Measurements from ENCODE around the gene TRAF4. TPM values are rescaled to one million over a fixed set of nuclear protein-coding genes. Genes with fewer than 3 reads are reported as not detected.
"Not testable (repeated sequence)": the region's sequence is repeated elsewhere in the genome, so short reads cannot be mapped to it uniquely, and the experiment has no call there.

TRAF4 gene
- total RNA-seq, 2 experiments from 2014 or later = 75.9 to 80.4 TPM

- Mint-ChIP-seq H3K36me3 (ENCODE audit: low read depth) (peaks cover 37% of the 10 kb centered on the region), H3K9me3 (no peaks in the 10 kb centered on the region), H3K27ac (peak overlapping the region; percentile 59), H3K27me3 (ENCODE audit: low read depth) (peaks cover 25% of the 10 kb centered on the region), H3K4me1 (ENCODE audit: low read depth) (peaks cover 39% of the 10 kb centered on the region), H3K4me3 (peak overlapping the region; percentile 66)
- DNase-seq = no peak
- intact Hi-C loops (cut with micrococcal nuclease) = loop anchor here (1.0 to 2.0 kb wide), 6 partner anchors 7 to 383 kb away; partner anchors contain the start of genes IFT20, NEK8, PROCA1 and SUPT6H
- CTCF ChIA-PET = interaction anchor here (1.0 kb wide), 1 partner anchor 70 kb away, joined by 3 read pairs; no protein-coding TSS in a partner anchor
Measured at GRCh38 chr17:28718333-28719020, 25.3 kb upstream of the TRAF4 start.

GRCh38 chr17:28719021-28719433 lies 24.8 kb upstream of the TRAF4 start:
- peaks cover 39% of the 10 kb centered on the region for H3K36me3 Mint-ChIP-seq (ENCODE audit: low read depth)
- peaks cover 43% of the 10 kb centered on the region for H3K4me1 Mint-ChIP-seq (ENCODE audit: low read depth)
- H3K4me3 Mint-ChIP-seq = peak overlapping the region; percentile 91
- H3K9me3 Mint-ChIP-seq = no peaks in the 10 kb centered on the region
- CTCF ChIA-PET = interaction anchor here (0.7 to 1.9 kb wide), 9 partner anchors 8 to 398 kb away, joined by 3 to 8 read pairs (median 3); partner anchors contain the start of genes PROCA1, SDF2 and SUPT6H
- intact Hi-C loops (cut with micrococcal nuclease) = loop anchor here (1.0 to 2.0 kb wide), 6 partner anchors 8 to 384 kb away; partner anchors contain the start of genes IFT20, NEK8, PROCA1 and SUPT6H
- peaks cover 25% of the 10 kb centered on the region for H3K27me3 Mint-ChIP-seq (ENCODE audit: low read depth)
- peak overlapping the region; percentile 94 for H3K27ac Mint-ChIP-seq
- no peak for DNase-seq

- Mint-ChIP-seq H3K4me3 (peak overlapping the region; percentile 91), H3K9me3 (no peaks in the 10 kb centered on the region), H3K4me1 (ENCODE audit: low read depth) (peaks cover 53% of the 10 kb centered on the region), H3K36me3 (ENCODE audit: low read depth) (peaks cover 52% of the 10 kb centered on the region), H3K27me3 (ENCODE audit: low read depth) (peaks cover 17% of the 10 kb centered on the region), H3K27ac (peak overlapping the region; percentile 94)
- DNase-seq = peak; percentile 49
- CTCF ChIA-PET = interaction anchor here (0.7 to 1.9 kb wide), 9 partner anchors 9 to 397 kb away, joined by 3 to 8 read pairs (median 3); partner anchors contain the start of genes PROCA1, SDF2 and SUPT6H
- intact Hi-C loops (cut with micrococcal nuclease) = loop anchor here (10.0 kb wide), 1 partner anchor 844 kb away; the partner anchor contains the start of genes ABHD15 and TP53I13
Measured at GRCh38 chr17:28720247-28720996, 23.4 kb upstream of the TRAF4 start.

- Mint-ChIP-seq H3K36me3 (ENCODE audit: low read depth) (peaks cover 56% of the 10 kb centered on the region), H3K4me1 (ENCODE audit: low read depth) (peaks cover 53% of the 10 kb centered on the region), H3K27ac (peak overlapping the region; percentile 94), H3K4me3 (peak overlapping the region; percentile 91), H3K27me3 (ENCODE audit: low read depth) (peaks cover 11% of the 10 kb centered on the region)
- intact Hi-C loops (cut with micrococcal nuclease) = loop anchor here (10.0 kb wide), 1 partner anchor 844 kb away; the partner anchor contains the start of genes ABHD15 and TP53I13
- not testable (repeated sequence) for DNase-seq, H3K9me3 Mint-ChIP-seq
- CTCF ChIA-PET = interaction anchor here (0.6 to 1.9 kb wide), 6 partner anchors 10 to 228 kb away, joined by 3 to 8 read pairs (median 4); partner anchors contain the start of gene PROCA1
Measured at GRCh38 chr17:28720997-28721329, 22.8 kb upstream of the TRAF4 start.

DNA sequence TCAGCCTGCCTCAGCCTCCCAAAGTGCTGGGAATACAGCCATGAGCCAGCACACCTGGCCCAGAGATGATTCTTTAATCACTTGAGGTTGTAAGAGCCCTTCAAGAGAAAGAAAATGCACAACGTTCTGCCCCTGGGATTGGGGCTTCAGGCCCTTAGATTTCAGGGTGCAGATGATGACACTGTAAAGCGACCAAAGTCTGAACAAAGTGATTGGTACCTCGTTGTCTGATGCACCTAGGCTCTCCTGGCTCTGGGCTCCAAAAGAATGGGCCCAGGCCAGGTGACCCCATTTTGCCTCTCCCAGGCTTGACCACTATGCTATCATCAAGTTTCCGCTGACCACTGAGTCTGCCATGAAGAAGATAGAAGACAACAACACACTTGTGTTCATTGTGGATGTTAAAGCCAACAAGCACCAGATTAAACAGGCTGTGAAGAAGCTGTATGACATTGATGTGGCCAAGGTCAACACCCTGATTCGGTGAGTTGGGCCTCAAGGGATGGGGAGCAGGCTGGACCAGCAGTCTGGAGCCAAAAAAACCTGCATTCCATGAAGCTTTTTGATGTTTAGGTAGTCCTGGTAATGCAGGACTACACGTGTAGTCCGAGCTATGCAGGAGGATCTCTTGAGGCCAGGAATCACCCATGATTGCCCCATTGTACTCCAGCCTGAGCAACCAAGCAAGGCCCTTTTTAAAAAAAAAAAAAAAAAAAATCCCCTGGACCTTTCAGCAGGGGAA lies 21.2 kb upstream of the TRAF4 start:
- CTCF ChIA-PET = interaction anchor here (0.6 to 7.2 kb wide), 3 partner anchors 26 to 231 kb away, joined by 4 to 353 read pairs (median 5); partner anchors contain the start of gene TRAF4
- no peak for DNase-seq
- Mint-ChIP-seq H3K9me3 (no peaks in the 10 kb centered on the region), H3K36me3 (ENCODE audit: low read depth) (peaks cover 58% of the 10 kb centered on the region), H3K4me3 (peak overlapping the region; percentile 91), H3K4me1 (ENCODE audit: low read depth) (peaks cover 53% of the 10 kb centered on the region), H3K27ac (peak overlapping the region; percentile 75), H3K27me3 (ENCODE audit: low read depth) (peaks cover 7% of the 10 kb centered on the region)
- intact Hi-C loops (cut with micrococcal nuclease) = loop anchor here (10.0 kb wide), 1 partner anchor 842 kb away; the partner anchor contains the start of genes ABHD15 and TP53I13

DNA sequence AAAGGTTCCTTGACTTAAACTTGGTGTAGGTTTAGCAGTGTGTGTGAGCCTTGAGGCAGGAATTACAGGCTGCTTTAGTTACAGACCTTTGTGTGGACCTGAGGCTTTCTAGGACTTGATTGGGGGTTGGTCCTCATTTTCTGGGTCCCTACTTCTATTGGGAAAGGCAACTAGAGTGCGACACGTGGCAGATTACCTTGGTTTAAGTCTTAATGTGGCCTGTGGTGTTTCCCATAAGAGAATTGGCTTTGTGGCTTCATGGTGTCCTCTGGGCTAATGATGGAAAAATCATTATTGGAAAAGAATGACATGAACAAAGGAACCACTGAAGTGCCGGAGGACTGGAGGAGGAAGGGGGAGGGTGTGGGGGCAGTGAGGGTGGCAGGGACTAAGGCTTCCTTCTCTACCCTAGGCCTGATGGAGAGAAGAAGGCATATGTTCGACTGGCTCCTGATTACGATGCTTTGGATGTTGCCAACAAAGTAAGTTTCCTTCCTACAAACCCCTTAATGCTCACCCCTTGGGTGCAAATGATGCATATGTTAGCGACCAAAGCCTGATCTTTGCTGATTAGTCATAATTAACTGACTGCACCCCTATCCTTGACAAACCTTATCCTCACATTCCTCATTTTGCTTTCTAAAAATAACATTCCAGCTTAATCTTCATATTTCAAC lies 20.5 kb upstream of the TRAF4 start:
- Mint-ChIP-seq H3K9me3 (no peaks in the 10 kb centered on the region), H3K36me3 (ENCODE audit: low read depth) (peaks cover 58% of the 10 kb centered on the region), H3K27me3 (ENCODE audit: low read depth) (peaks cover 2% of the 10 kb centered on the region), H3K27ac (peak overlapping the region; percentile 75), H3K4me1 (ENCODE audit: low read depth) (peaks cover 51% of the 10 kb centered on the region), H3K4me3 (peak overlapping the region; percentile 40)
- CTCF ChIA-PET = interaction anchor here (2.2 to 7.2 kb wide), 2 partner anchors 25 to 41 kb away, joined by 6 to 353 read pairs; partner anchors contain the start of gene TRAF4
- DNase-seq = no peak
- intact Hi-C loops (cut with micrococcal nuclease) = loop anchor here (10.0 kb wide), 1 partner anchor 842 kb away; the partner anchor contains the start of genes ABHD15 and TP53I13

DNA sequence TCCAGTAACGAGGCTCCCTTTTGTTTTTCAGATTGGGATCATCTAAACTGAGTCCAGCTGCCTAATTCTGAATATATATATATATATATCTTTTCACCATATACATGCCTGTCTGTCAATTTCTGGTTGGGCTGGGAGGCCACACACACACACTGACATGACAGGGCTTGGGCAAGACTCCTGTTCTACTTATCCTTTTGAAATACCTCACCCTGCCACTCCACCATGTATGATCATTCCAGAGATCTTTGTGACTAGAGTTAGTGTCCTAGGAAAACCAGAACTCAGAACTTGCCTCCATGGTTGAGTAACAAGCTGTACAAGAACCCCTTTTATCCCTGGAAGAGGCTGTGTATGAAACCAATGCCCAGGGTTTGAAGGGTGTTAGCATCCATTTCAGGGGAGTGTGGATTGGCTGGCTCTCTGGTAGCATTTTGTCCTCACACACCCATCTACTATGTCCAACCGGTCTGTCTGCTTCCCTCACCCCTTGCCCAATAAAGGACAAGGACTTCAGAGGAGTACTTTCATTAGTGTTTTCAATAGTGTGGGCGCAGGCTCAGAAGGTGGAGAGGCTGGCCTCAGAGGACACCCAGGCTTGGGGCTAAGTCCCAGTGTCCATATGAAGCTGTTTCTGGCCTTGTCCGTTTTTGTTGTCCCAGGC lies 19.8 kb upstream of the TRAF4 start:
- DNase-seq; H3K27me3 Mint-ChIP-seq (ENCODE audit: low read depth); H3K9me3 Mint-ChIP-seq: not testable (repeated sequence)
- intact Hi-C loops (cut with micrococcal nuclease) = loop anchor here (10.0 kb wide), 1 partner anchor 841 kb away; the partner anchor contains the start of genes ABHD15 and TP53I13
- H3K27ac Mint-ChIP-seq = peak overlapping the region; percentile 93
- H3K36me3 Mint-ChIP-seq (ENCODE audit: low read depth) = peaks cover 58% of the 10 kb centered on the region
- peaks cover 48% of the 10 kb centered on the region for H3K4me1 Mint-ChIP-seq (ENCODE audit: low read depth)
- CTCF ChIA-PET = interaction anchor here (2.2 to 7.2 kb wide), 2 partner anchors 24 to 40 kb away, joined by 6 to 353 read pairs; partner anchors contain the start of gene TRAF4
- peak overlapping the region; percentile 91 for H3K4me3 Mint-ChIP-seq

DNA sequence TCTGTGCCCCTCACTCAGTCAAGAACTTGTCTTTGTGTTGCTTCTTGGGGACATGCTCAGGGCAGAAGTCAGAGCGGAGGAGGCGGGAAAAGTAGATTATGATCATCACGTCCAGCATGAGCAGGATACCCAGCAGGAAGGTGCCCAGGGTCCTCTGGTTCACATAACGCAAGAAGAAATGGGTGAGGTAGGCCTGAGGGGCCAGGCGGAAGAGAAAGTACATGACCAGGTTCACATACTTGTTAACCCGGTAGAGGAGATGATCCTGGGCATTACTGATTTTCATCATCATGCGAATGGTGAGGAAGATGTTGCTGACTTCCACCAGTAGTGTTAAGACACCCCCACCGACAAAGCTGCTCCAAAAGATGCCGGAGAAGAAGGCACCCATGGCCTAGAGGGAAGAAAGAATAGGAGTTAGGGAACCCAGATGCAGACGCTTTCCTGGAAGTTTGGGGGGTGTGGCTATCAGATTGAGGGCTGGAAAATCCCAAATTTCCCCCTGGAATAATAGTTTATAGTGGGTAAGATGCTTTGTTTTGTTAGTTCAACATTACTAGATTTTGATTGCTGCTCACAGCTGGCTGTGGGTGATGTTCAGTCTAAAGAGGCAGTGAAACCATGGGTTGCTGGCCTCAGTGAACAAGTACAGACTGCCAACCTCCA lies 19.2 kb upstream of the TRAF4 start:
- peaks cover 50% of the 10 kb centered on the region for H3K4me1 Mint-ChIP-seq (ENCODE audit: low read depth)
- intact Hi-C loops (cut with micrococcal nuclease) = loop anchor here (5.0 to 10.0 kb wide), 3 partner anchors 38 to 840 kb away; partner anchors contain the start of genes ABHD15, NUFIP2 and TP53I13
- peaks cover 58% of the 10 kb centered on the region for H3K36me3 Mint-ChIP-seq (ENCODE audit: low read depth)
- peak overlapping the region; percentile 93 for H3K27ac Mint-ChIP-seq
- H3K9me3 Mint-ChIP-seq = no peaks in the 10 kb centered on the region
- H3K27me3 Mint-ChIP-seq (ENCODE audit: low read depth) = no peaks in the 10 kb centered on the region
- DNase-seq = peak; percentile 42
- peak overlapping the region; percentile 91 for H3K4me3 Mint-ChIP-seq
- CTCF ChIA-PET = interaction anchor here (2.2 to 7.2 kb wide), 2 partner anchors 23 to 40 kb away, joined by 6 to 353 read pairs; partner anchors contain the start of gene TRAF4

DNA sequence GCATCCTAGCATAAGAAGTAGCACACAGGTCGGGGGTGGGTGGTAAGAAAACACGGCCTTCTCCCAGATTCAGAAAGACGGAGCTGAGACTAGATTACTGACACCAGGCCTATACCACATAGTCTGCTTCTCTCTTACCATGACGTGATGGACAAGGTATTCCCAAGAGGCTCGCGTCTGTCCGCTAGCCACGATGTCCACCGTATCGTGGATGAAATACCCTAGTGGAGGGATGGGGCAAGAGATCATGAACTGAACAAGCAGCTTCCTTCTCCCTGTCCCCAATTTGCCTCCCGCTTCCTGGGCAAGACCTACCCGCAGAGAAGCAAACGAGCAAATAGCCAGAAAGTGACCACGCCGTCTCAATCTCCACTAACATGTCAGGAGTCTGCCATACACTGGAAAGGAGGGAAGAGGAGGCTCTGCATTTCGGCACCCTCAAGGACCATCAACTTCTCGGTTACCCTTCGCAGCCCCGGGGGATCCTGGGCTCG lies 18.6 kb upstream of the TRAF4 start:
- Mint-ChIP-seq H3K36me3 (ENCODE audit: low read depth) (peaks cover 52% of the 10 kb centered on the region), H3K27ac (peak overlapping the region; percentile 93), H3K27me3 (ENCODE audit: low read depth) (no peaks in the 10 kb centered on the region), H3K4me3 (peak overlapping the region; percentile 91), H3K4me1 (ENCODE audit: low read depth) (peaks cover 50% of the 10 kb centered on the region), H3K9me3 (no peaks in the 10 kb centered on the region)
- intact Hi-C loops (cut with micrococcal nuclease) = loop anchor here (5.0 to 10.0 kb wide), 3 partner anchors 37 to 840 kb away; partner anchors contain the start of genes ABHD15, NUFIP2 and TP53I13
- DNase-seq = no peak
- CTCF ChIA-PET = interaction anchor here (2.2 to 7.2 kb wide), 4 partner anchors 23 to 223 kb away, joined by 6 to 353 read pairs (median 26); partner anchors contain the start of gene TRAF4
